ENCODE results near the gene TRIM63.

The TRIM63 gene

DNA sequence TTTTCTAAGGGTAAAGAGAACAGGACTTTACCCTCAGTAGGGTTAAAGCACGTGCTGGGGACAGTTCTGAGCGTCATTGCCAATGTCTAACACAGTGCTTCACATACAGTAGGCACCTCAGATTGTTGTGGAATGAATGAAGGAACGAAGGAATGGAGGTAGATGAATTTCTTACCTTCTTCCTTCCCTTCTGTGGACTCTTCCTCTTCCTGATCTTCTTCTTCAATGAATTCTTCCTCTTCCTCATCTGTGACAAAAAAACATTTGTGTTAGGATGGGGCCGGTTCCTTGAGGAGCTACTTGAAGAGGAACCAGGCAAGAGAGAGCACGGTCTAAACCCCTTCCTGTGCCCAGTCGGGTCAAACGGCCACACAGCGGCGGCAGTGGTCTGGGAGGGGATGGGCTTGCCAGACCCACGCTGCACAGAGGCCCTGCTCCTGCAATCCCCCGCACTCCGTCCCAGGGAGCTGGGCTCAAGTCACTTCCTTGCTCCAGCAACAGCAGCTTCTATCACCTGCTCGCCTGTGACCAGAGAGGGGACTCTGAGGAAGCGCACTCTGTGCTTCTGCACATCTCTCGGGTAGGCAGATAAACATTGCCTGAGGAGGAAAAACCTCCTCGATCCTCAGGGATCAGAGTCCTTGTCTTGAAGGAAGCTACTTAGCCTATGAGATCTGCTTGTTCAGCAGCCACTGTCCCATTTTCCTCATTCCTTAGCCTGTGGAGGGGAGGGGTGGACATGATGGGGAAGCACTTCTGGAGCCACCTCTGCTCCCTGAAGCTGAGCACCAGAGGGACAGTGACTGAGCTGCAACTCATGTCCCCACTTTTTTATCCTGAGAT is 13.5 kb downstream of the TRIM63 start:
- no peak for DNase-seq

- no peak for DNase-seq
Measured at GRCh38 chr1:26050248-26050640, 17.2 kb downstream of the TRIM63 start.

- no peak for DNase-seq
Measured at GRCh38 chr1:26049531-26050247, 17.7 kb downstream of the TRIM63 start.

- no peak for DNase-seq
Measured at GRCh38 chr1:26047278-26047874, 20.1 kb downstream of the TRIM63 start.

- no peak for DNase-seq
Measured at GRCh38 chr1:26046246-26047095, 21.0 kb downstream of the TRIM63 start.

DNA sequence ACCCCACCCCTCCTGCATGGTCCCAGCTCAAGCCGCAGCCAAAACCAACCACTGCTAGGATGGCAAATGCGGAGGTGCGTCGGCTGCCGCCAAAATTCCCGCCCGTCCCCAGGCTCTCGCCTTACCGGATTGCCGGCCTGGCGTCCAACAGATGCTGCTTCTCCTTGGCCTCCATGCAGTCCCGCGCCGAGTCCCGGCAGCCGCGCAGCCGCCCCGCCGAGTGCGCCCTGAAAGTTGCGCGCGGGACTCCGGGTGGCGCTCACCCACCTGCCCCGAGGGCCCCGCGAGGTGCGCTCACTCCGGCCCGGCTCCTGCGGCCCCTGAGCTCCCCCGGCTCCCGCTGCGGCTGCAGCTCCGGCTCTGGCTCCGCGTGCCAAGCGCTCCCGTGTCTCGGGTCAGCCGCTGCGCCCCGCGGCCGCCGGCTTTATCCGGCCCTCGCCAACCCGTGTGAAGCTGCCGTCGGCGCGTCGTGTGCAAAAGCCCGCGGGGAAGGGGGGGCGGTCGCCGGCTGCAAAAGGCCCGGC is 21.6 kb downstream of the TRIM63 start, which contains the start of gene SLC30A2:
Gene SLC30A2 (minus strand): TSS at position 397 of the 524 bp plus-strand sequence. CDS start 222 bp downstream, at position 175.
- DNase-seq: no peak

- no peak for DNase-seq
Measured at GRCh38 chr1:26044971-26045721, 22.3 kb downstream of the TRIM63 start.

GRCh38 chr1:26044414-26044813 is 23.0 kb downstream of the TRIM63 start:
- DNase-seq: no peak

GRCh38 chr1:26043765-26044164 is 23.7 kb downstream of the TRIM63 start:
- DNase-seq: no peak

GRCh38 chr1:26041978-26042377 is 25.5 kb downstream of the TRIM63 start:
- DNase-seq: no peak

DNA sequence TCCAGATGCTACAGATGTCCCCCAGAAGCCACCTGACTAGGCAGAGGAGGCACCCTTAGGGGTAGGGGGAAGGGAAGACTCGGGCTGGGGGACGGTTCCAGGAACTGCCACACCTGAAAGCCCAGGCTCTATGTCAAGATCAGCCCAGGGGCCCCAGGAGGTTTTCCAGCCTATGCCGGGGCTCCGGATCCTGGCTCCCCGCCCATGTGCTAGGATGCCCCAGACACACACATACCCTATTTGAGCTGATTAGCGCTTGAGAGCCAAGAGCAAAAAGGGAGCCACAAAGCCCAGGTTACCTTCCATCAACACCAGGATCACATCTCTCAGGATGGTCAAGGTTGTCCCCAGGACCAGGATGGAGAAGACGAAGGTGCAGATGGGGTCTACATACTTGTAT is 26.0 kb downstream of the TRIM63 start:
- no peak for DNase-seq

- no peak for DNase-seq
Measured at GRCh38 chr1:26038904-26039303, 28.5 kb downstream of the TRIM63 start.

- DNase-seq: no peak
Measured at GRCh38 chr1:26038477-26038876, 29.0 kb downstream of the TRIM63 start.

- DNase-seq: no peak
Measured at GRCh38 chr1:26037904-26038303, 29.5 kb downstream of the TRIM63 start.

DNA sequence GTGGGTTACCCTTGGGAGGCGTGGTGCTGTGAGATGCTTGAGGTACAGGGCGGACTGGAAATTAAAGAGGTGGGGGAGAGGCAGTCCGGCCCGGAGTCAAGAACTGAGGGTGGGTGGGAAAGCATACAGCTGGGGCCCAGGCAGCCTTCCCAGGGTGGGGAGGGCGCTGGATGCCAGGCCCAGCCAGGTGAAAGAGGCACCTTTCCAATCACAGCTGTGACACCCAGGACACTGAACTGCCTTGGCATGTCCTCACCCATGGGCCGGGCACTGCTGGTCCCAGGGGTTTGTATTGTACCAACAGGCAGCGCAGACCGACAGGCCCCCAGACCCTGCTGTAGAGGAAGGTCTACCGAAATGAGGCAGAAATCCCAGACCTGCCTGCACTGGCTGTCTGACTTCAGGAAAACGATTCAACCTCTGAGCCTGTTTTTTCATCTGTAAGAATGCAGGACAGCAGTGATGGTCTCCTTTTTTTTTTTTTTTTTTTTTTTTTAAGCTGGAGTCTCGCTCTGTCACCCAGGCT is 30.6 kb downstream of the TRIM63 start:
- DNase-seq: no peak

DNA sequence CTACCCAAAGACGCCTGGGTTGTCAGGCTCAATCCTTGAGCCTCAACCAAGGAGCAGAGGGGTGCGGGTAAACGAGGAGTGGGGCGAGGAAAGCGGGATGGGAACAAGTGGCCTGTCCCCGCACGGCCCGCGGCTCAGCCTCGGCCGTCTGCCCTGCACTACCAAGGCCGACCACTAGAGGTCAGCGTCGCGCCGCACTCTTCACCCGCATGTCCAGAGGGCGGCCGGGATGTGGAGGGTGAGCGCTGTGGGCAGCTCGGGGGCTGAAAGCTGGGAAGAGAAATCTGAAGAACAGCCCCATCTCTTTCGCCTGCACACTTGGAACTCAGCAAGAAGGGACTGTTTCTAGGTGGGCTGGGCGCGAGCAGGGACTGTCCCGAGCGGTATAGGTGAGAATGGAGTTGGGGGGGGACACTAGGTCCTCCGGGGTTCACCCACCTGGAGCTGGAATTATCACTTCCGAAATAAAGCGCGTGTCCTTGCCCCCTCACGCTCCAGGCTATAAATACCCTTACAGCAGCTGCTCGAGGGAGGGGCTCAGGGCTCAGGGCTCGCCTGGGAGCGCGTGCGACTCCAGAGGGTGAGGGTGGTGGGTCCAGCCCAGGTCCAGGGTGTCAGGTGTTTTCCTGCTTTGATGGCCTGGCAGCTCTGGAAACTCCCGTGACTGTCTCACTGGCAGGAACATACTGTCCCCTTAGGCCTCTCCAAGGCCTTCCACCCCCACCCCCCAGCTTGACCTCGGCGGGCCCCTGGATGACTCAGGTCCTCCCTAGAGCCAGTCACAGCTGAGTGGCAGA is 31.3 kb downstream of the TRIM63 start:
- peak; percentile 30 for DNase-seq

DNA sequence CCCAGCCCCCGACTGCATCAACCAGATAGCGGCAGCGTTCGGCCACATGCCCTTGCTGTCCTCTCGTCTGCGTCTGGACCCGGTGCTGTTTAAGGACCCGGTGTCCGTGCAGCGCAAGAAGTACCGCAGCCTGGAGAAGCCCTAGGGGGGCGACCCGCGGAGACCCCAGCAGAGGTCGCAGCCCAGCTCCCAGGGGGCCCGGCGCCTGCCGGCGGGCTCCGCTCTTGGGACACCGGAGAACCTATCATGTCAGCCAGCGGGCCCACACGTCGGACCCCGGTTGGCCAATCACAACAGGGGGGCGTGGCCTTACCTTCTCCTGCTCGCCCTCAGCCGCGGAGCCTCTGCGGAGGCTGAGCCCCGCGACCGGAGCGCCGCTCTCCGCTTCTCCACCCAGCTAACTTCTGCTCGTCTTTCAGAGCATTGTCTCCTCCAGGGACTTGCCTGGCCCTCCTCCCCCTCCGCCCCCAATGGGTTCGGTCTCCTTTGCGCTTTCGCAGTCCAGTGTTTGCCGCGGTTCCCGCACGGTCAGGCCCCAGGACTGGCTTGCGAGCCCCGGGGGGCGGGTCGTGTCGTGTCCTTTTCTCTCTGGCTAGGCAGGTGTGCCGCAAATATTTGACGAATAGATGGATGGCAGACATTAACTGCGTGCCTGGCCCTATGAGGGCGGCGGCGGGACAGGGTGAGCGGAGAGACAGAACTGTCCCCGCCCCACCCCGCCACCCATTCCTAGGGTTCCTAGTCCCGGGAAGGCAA is 32.0 kb downstream of the TRIM63 start:
- DNase-seq: peak; percentile 91

- no peak for DNase-seq
Measured at GRCh38 chr1:26034504-26035202, 32.8 kb downstream of the TRIM63 start.
